Natural killer cell (primary cell): ENCODE results near the gene UGT2B7. TPM values are rescaled to one million over a fixed set of nuclear protein-coding genes. Genes with fewer than 3 reads are reported as not detected.

Source experiments
- ATAC-seq, 3 donors: fragments of 150-1000 bp in 2 of 3; fragments of 200-7000 bp in 1 of 3; cut with Tn5 transposase; 1 replicate in 1 of 3; 2 replicates in 2 of 3; pipeline ENCODE4 v1.10.0; 2021; ENCODE audit warnings: mild to moderate bottlenecking in 2 of 3, moderate library complexity in 2 of 3
- DNase-seq, 2 donors: peaks; one replicate each; pipeline versions ENCODE4 v3.0.0 to v3.0.0-alpha.2; 2013 to 2021; ENCODE audit warnings: mixed read lengths in 1 of 2
- H3K27ac ChIP-seq: one replicate; pipeline ENCODE4 v1.5.1; 2013; ENCODE audit warnings: mild to moderate bottlenecking, low read length
- H3K27me3 ChIP-seq: one replicate; pipeline ENCODE4 v1.6.1; 2013; ENCODE audit warnings: low read length; ENCODE audit not compliant: control insufficient read depth, insufficient read depth
- H3K36me3 ChIP-seq: one replicate; pipeline ENCODE4 v1.6.1; 2013; ENCODE audit warnings: low read length; ENCODE audit not compliant: control insufficient read depth, insufficient read depth
- H3K4me1 ChIP-seq: one replicate; pipeline ENCODE4 v1.6.1; 2013; ENCODE audit warnings: low read length; ENCODE audit not compliant: control insufficient read depth, insufficient read depth
- H3K4me3 ChIP-seq: one replicate; pipeline ENCODE4 v1.5.1; 2013; ENCODE audit warnings: low read length
- H3K9me3 ChIP-seq: one replicate; pipeline ENCODE4 v1.6.1; 2013; ENCODE audit warnings: low read length; ENCODE audit not compliant: control insufficient read depth, insufficient read depth
- H3K27ac Mint-ChIP-seq, 2 donors: one replicate each; pipeline ENCODE4 v1.8.0; 2022; ENCODE audit warnings: mild to moderate bottlenecking in 2 of 2, mixed read lengths in 2 of 2, moderate library complexity in 1 of 2
- H3K27me3 Mint-ChIP-seq, 2 donors: one replicate each; pipeline ENCODE4 v1.8.0; 2022; ENCODE audit warnings: low read depth in 2 of 2, mixed read lengths in 2 of 2
- H3K36me3 Mint-ChIP-seq: one replicate; pipeline ENCODE4 v1.8.0; 2022; ENCODE audit warnings: mixed read lengths
- H3K4me1 Mint-ChIP-seq, 2 donors: one replicate each; pipeline ENCODE4 v1.8.0; 2022; ENCODE audit warnings: mixed read lengths in 2 of 2
- H3K4me3 Mint-ChIP-seq: one replicate; pipeline ENCODE4 v1.8.0; 2022; ENCODE audit warnings: mild to moderate bottlenecking, moderate library complexity, mixed read lengths
- H3K9me3 Mint-ChIP-seq, 2 donors: one replicate each; pipeline ENCODE4 v1.8.0; 2022; ENCODE audit warnings: mixed read lengths in 2 of 2
- CTCF ChIP-seq: fragments of 200-600 bp; IDR thresholded peaks from one replicate; pipeline ENCODE4 v1.8.0; 2022; ENCODE audit warnings: antibody characterized with exemption
- WGBS: methylation state at CpG from one replicate; pipeline ENCODE4 v1.1.7; 2013; ENCODE audit warnings: missing lambda C conversion rate; ENCODE audit not compliant: insufficient coverage; 5-methylcytosine and 5-hydroxymethylcytosine counted together
- intact Hi-C: fragments of 100-400 bp; cut with micrococcal nuclease; formaldehyde crosslinking; loops from one replicate; pipeline ENCODE4 v1.14.2; 2022
- total RNA-seq, 4 donors: library from RNA; stranded (reverse); fragments of 120-200 nt in 1 of 4; gene quantifications; one replicate each; pipeline versions ENCODE4 v1.2.3 to v1.2.4, GENCODE V29; 2013 to 2022

Gene UGT2B7
- total RNA-seq, 3 donors from 2014 or later (not counting 1 experiment from before 2014, with no cell fraction given), result not detected

- no peak for ATAC-seq
- H3K4me3 Mint-ChIP-seq, result no peak overlapping the region
Observed at GRCh38 chr4:69057620-69058409, 38.5 kb upstream of the UGT2B7 start.

DNA sequence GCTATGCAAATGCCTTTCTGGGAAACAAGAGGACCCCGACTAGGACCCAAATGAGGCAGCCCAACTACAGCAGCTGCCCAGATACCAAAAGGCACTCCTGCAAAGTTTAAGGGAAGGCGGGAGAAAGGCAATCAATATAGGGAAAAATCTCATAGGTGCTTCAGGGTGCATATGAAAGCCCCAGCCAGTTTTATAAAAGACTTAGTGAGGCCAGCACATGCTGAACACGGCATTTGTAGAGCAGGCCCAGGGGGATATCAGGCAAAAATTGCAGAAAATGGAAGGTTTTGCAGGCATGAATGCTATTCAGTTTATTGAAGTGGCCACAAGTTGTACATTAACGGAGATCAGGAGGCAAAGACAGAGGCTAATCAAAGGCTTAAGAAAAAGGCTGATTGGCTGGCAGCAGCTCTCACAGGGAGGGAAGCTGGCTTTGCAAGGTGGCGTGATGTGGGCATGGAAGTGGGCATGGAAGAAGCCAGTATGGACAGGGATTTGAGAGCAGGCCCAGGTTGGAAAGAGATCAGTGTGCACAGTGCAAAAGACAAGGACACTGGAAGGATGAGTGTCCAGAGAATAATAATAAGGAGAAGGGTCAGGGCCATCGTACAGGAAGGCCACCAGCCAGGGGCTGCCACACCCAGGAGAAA is 37.7 kb upstream of the UGT2B7 start:
- 84% methylated on average over 6 of the region's 6 CpGs for WGBS
- Mint-ChIP-seq H3K27ac (no peak overlapping the region), H3K9me3 (peaks cover 5 to 6% of the 10 kb centered on the region in 2 donors), H3K36me3 (no peaks in the 10 kb centered on the region), H3K4me3 (no peak overlapping the region), H3K27me3 (no peaks in the 10 kb centered on the region), H3K4me1 (no peaks in the 10 kb centered on the region)
- no peaks in the 10 kb centered on the region for H3K27me3 ChIP-seq
- TF ChIP-seq CTCF, result no peak
- ATAC-seq (no peak), DNase-seq (no peak)
- H3K4me1 ChIP-seq, result no peaks in the 10 kb centered on the region
- no peaks in the 10 kb centered on the region for H3K36me3 ChIP-seq
- H3K9me3 ChIP-seq, result peaks cover 2% of the 10 kb centered on the region
- no peak overlapping the region for H3K4me3 ChIP-seq
- intact Hi-C loops, result no loop called here
- H3K27ac ChIP-seq, result no peak overlapping the region

More at GRCh38 chr4:69057620-69058409, 38.5 kb upstream of the UGT2B7 start:
- intact Hi-C loops, result no loop called here
- Histone ChIP-seq H3K4me1 (no peaks in the 10 kb centered on the region), H3K27ac (no peak overlapping the region), H3K27me3 (no peaks in the 10 kb centered on the region), H3K4me3 (no peak overlapping the region), H3K9me3 (peaks cover 2% of the 10 kb centered on the region), H3K36me3 (no peaks in the 10 kb centered on the region)
- peaks cover 5 to 6% of the 10 kb centered on the region in 2 donors for H3K9me3 Mint-ChIP-seq
- H3K36me3 Mint-ChIP-seq, result no peaks in the 10 kb centered on the region
- DNase-seq, result no peak
- TF ChIP-seq CTCF, result no peak
- no peak overlapping the region for H3K27ac Mint-ChIP-seq
- no peaks in the 10 kb centered on the region for H3K4me1 Mint-ChIP-seq
- 90% methylated on average over 3 of the region's 5 CpGs for WGBS
- no peaks in the 10 kb centered on the region for H3K27me3 Mint-ChIP-seq

DNA sequence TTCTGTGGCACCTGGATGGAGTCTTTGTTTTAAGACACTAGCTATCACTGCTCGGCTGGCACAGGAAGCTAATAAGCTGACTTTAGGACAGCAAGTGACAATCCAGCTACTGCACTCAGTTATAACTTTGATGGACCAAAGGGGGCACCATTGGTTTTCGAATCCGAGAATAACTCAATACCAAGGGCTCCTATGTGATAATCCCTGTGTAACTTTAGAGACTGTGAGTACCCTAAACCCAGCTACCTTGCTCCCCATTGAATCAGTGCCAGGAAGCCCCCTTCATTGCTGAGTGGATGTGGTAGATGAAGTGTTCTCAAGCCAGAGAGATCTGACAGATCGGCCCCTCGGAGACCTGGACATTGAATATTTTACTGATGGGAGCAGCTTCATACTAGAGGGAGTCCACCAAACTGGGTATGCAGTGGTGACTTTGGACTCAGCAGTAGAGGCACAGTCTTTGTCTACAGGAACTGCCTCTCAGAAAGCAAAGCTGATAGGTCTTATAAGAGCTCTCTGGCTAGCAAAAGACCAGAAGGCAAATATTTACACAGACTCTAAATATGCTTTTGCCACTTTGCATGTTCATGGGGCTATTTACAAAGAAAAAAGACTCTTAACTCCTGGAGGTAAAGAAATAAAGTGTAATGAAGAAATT is 35.5 kb upstream of the UGT2B7 start:
- H3K36me3 ChIP-seq, result no peaks in the 10 kb centered on the region
- ATAC-seq (no peak), DNase-seq (no peak)
- intact Hi-C loops, result no loop called here
- H3K27me3 ChIP-seq, result no peaks in the 10 kb centered on the region
- H3K4me1 ChIP-seq, result no peaks in the 10 kb centered on the region
- Mint-ChIP-seq H3K4me3 (no peak overlapping the region), H3K9me3 (peaks cover 8 to 9% of the 10 kb centered on the region in 2 donors), H3K36me3 (no peaks in the 10 kb centered on the region), H3K27me3 (no peaks in the 10 kb centered on the region), H3K4me1 (no peaks in the 10 kb centered on the region), H3K27ac (no peak overlapping the region)
- WGBS, result 79% methylated on average over 5 of the region's 5 CpGs
- no peak overlapping the region for H3K27ac ChIP-seq
- H3K9me3 ChIP-seq, result peaks cover 2% of the 10 kb centered on the region
- no peak for TF ChIP-seq CTCF
- no peak overlapping the region for H3K4me3 ChIP-seq
